HepG2 (cell line): ENCODE data around the gene HAGHL. TPM values are rescaled to one million over a fixed set of nuclear protein-coding genes. Genes with fewer than 3 reads are reported as not detected.

ENCODE experiments used
- ATAC-seq: fragments of 200-7000 bp; cut with Tn5 transposase; 3 replicates; pipeline ENCODE4 v1.9.1; 2020; ENCODE audit warnings: mild to moderate bottlenecking, moderate library complexity
- BruUV-seq: library from RNA; stranded (reverse); fragments of 400-500 nt; replicated peaks from 2 replicates; lab custom pipeline; 2021; lab: Mats Ljungman, UMichigan
- CTCF ChIA-PET: fragments of 300-600 bp; formaldehyde crosslinking; extraction: SDS; loops from one replicate; lab custom pipeline; 2021; ENCODE audit warnings: low total read pairs, inconsistent platforms, low intra/inter-chr PET ratio; lab: Yijun Ruan, JAX
- POLR2A ChIA-PET: fragments of 350-600 bp; sonication (Branson Sonifier 250); formaldehyde crosslinking; loops from one replicate; lab custom pipeline; 2020; ENCODE audit warnings: antibody characterized with exemption, inconsistent platforms; lab: Yijun Ruan, JAX
- DNase-seq: peaks from one replicate; pipeline ENCODE4 v3.0.0-alpha.2; 2015; ENCODE audit warnings: low spot score
- FAIRE-seq: peaks from 3 replicates; lab custom pipeline; 2011; peaks lifted over from hg19 to GRCh38; lab: Jason Lieb, UNC
- H2AFZ ChIP-seq: one replicate; pipeline ENCODE4 v1.6.1; 2011; ENCODE audit warnings: low read length, inconsistent platforms
- H3K27ac ChIP-seq: fragments of 300-600 bp; 3 replicates; pipeline ENCODE4 v1.8.0; 2011; ENCODE audit warnings: mixed run types, mild to moderate bottlenecking, mixed read lengths, low read length, inconsistent platforms; ENCODE audit not compliant: insufficient read depth; ENCODE audit errors: extremely low read length
- H3K27me3 ChIP-seq, 2 experiments: fragments of 200-600 bp in 1 of 2; 2 replicates in 1 of 2; 3 replicates in 1 of 2; pipeline versions ENCODE4 v1.6.0 to v1.8.0; 2011; ENCODE audit warnings: low read length in 2 of 2, mild to moderate bottlenecking in 2 of 2, moderate library complexity in 2 of 2, inconsistent platforms in 1 of 2; ENCODE audit not compliant: insufficient read depth in 2 of 2, control insufficient read depth in 1 of 2
- H3K36me3 ChIP-seq, 2 experiments: fragments of 200-600 bp in 1 of 2; replicated peaks in 1 of 2; 2 replicates in 1 of 2; 3 replicates in 1 of 2; pipeline versions ENCODE4 v1.5.1 to v1.8.0; 2011; ENCODE audit warnings: low read length in 2 of 2, inconsistent platforms in 1 of 2; ENCODE audit not compliant: insufficient read depth in 2 of 2, control insufficient read depth in 1 of 2
- H3K4me1 ChIP-seq: 2 replicates; pipeline ENCODE4 v1.5.1; 2012; ENCODE audit warnings: low read length, inconsistent platforms; ENCODE audit not compliant: insufficient read depth
- H3K4me2 ChIP-seq: 2 replicates; pipeline ENCODE4 v1.6.0; 2011; ENCODE audit warnings: low read depth, low read length, inconsistent platforms
- H3K4me3 ChIP-seq, 3 experiments: fragments of 200-600 bp in 1 of 3; sonication (generic), shearing (Covaris generic) in 1 of 3; replicated peaks in 1 of 3; 2 replicates each; pipeline ENCODE4 v1.5.1; 2011 to 2016; ENCODE audit warnings: low read length in 3 of 3, inconsistent platforms in 2 of 3, low read depth in 2 of 3, mild to moderate bottlenecking in 2 of 3, control low read depth in 1 of 3, mixed read lengths in 1 of 3; ENCODE audit not compliant: insufficient read depth in 1 of 3
- H3K79me2 ChIP-seq: one replicate; pipeline ENCODE4 v1.6.1; 2011; ENCODE audit warnings: low read length, inconsistent platforms; ENCODE audit not compliant: insufficient read depth
- H3K9ac ChIP-seq: 2 replicates; pipeline ENCODE4 v1.6.0; 2011; ENCODE audit warnings: mild to moderate bottlenecking, low read depth, low read length, inconsistent platforms; ENCODE audit not compliant: insufficient read depth
- H3K9me3 ChIP-seq: 2 replicates; pipeline ENCODE4 v1.5.1; 2012; ENCODE audit warnings: mild to moderate bottlenecking, low read length
- H4K20me1 ChIP-seq: 2 replicates; pipeline ENCODE4 v1.6.0; 2011; ENCODE audit warnings: inconsistent platforms, mild to moderate bottlenecking, low read length, moderate library complexity; ENCODE audit not compliant: insufficient read depth
- CEBPB ChIP-seq: IDR thresholded peaks from 2 replicates; pipeline ENCODE4 v1.6.1; 2011; ENCODE audit warnings: low read depth, low read length, improper control_type of control experiment, borderline replicate concordance
- PITX1 ChIP-seq: sonication (generic); formaldehyde crosslinking; IDR thresholded peaks from 2 replicates; pipeline ENCODE4 v1.5.1; 2020; ENCODE audit warnings: mild to moderate bottlenecking, missing genetic modification reagents
- U2AF2 ChIP-seq: fragments of 200-400 bp; formaldehyde crosslinking; IDR thresholded peaks from 2 replicates; pipeline ENCODE4 v1.6.1; 2017; ENCODE audit warnings: low read depth, mild to moderate bottlenecking, low read length
- WGBS: methylation state at CpG from one replicate; pipeline ENCODE4 v1.1.6; 2017; ENCODE audit warnings: low lambda C conversion rate; 5-methylcytosine and 5-hydroxymethylcytosine counted together
- in situ Hi-C: cut with HindIII; loops from 2 replicates; pipeline ENCODE4 v1.10.0; 2017; ENCODE audit warnings: low pct_unique_long_range_greater_than_20kb; ENCODE audit not compliant: extremely low pct_ligation_motif_present
- intact Hi-C: fragments of 100-400 bp; cut with micrococcal nuclease; formaldehyde crosslinking; loops from one replicate; pipeline ENCODE4 v1.10.0; 2022; ENCODE audit not compliant: unreplicated experiment
- polyA plus RNA-seq, 8 experiments: library from polyadenylated mRNA; depleted of rRNA in 3 of 8; stranded (reverse) in 7 of 8; unstranded in 1 of 8; fragments of >200 nt; fragmentation: Illumina TruSeq in 4 of 8; extraction: Trizol in 4 of 8; gene quantifications; 2 replicates each; pipeline versions ENCODE4 v1.2.1 to v1.2.3, GENCODE V29; 2011 to 2016; ENCODE audit warnings: low read depth in 4 of 8, missing spikeins in 1 of 8, mixed read lengths in 1 of 8; ENCODE audit not compliant: insufficient read depth in 1 of 8
- total RNA-seq, 5 experiments: library from RNA; depleted of rRNA; stranded (reverse); fragments of >200 nt; fragmentation: Illumina TruSeq; extraction: Trizol; gene quantifications; 2 replicates each; pipeline ENCODE4 v1.2.3, GENCODE V29; 2016; ENCODE audit warnings: low read depth in 1 of 5
- TF ChIP-seq, protein P1 (sequence below): sonication (generic); formaldehyde crosslinking; conservative IDR thresholded peaks from 2 replicates; pipeline ENCODE4 v1.4.0; 2020; ENCODE audit warnings: missing genetic modification reagents

Gene HAGHL
- total and polyA plus RNA-seq, 2 of the 13 experiments (the other 11 are each of a cell fraction or from before 2014, with no cell fraction given), result 3.4 to 8.4 TPM

DNA sequence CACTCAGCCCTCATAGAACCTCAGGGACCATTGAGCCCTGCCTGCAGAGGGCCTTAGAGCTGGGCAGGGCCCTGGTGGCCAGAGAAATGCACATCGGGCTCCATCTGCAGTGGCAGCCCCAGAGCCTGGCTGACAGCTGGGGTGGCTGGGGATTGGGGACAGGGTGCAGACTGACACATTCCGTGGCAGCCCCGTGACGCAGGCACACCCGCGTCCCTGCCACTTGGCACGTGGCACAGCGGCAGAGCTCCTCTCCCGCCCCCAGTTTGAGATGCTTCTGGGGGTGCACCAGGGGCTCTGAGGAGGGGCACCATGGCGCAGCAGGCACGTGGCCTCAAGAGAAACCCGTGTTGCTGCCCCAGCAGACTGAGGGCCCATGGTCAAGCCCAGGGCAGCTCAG lies 23.5 kb upstream of the HAGHL start (continued):
- TF ChIP-seq, protein P1, sequence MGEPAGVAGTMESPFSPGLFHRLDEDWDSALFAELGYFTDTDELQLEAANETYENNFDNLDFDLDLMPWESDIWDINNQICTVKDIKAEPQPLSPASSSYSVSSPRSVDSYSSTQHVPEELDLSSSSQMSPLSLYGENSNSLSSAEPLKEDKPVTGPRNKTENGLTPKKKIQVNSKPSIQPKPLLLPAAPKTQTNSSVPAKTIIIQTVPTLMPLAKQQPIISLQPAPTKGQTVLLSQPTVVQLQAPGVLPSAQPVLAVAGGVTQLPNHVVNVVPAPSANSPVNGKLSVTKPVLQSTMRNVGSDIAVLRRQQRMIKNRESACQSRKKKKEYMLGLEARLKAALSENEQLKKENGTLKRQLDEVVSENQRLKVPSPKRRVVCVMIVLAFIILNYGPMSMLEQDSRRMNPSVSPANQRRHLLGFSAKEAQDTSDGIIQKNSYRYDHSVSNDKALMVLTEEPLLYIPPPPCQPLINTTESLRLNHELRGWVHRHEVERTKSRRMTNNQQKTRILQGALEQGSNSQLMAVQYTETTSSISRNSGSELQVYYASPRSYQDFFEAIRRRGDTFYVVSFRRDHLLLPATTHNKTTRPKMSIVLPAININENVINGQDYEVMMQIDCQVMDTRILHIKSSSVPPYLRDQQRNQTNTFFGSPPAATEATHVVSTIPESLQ (CRISPR knock-in tag), result no peak
- no peak for TF ChIP-seq CEBPB

DNA sequence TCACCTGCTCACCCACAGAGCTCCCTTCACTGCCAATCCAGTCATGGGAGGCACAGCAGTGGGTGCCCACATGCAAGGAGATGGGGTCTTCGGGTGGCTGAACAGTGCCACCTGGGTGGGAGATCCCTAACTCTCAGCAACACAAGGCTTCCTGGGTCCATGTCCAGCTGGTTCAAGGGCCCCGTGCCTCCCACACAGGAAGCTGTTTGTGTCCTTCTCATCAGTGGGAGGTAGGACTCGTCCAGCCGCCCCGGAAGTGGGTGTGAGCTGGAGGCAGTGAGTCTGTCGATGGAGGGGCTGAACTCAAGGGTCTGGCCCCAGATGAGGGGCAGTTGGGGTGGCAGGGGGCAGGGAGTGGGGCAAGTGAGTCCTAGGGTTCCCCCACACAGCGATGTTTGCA lies 22.9 kb upstream of the HAGHL start:
- no TSS peak for BruUV-seq
- H3K27ac ChIP-seq, result no peak overlapping the region
- DNase-seq (no peak), FAIRE-seq (no peak), ATAC-seq (no peak)
- in situ Hi-C loops (no loop called here), intact Hi-C loops (no loop called here)
- H3K9me3 ChIP-seq, result no peaks in the 10 kb centered on the region
- no peak overlapping the region for H3K4me2 ChIP-seq
- no peak overlapping the region for H3K4me3 ChIP-seq
- peaks cover 32 to 79% of the 10 kb centered on the region in 2 experiments for H3K27me3 ChIP-seq
- H3K79me2 ChIP-seq, result no peaks in the 10 kb centered on the region
- H4K20me1 ChIP-seq, result peaks cover 3% of the 10 kb centered on the region; the same call in 1 of the 2 replicates
- 4% methylated on average over 5 of the region's 7 CpGs for WGBS
- H2AFZ ChIP-seq, result no peak overlapping the region
- no peaks in the 10 kb centered on the region for H3K36me3 ChIP-seq
- no peaks in the 10 kb centered on the region for H3K4me1 ChIP-seq
- TF ChIP-seq U2AF2 (no peak), PITX1 (CRISPR knock-in tag) (no peak)
- POLR2A ChIA-PET, result no interaction called here
- CTCF ChIA-PET, result no interaction called here
- no peak overlapping the region for H3K9ac ChIP-seq
